ENCODE results near the gene CNN2. TPM values are rescaled to one million over a fixed set of nuclear protein-coding genes. Genes with fewer than 3 reads are reported as not detected.

Gene CNN2
- polyA plus RNA-seq, 3 donors: 69.9 to 213 (median 144) TPM

DNA sequence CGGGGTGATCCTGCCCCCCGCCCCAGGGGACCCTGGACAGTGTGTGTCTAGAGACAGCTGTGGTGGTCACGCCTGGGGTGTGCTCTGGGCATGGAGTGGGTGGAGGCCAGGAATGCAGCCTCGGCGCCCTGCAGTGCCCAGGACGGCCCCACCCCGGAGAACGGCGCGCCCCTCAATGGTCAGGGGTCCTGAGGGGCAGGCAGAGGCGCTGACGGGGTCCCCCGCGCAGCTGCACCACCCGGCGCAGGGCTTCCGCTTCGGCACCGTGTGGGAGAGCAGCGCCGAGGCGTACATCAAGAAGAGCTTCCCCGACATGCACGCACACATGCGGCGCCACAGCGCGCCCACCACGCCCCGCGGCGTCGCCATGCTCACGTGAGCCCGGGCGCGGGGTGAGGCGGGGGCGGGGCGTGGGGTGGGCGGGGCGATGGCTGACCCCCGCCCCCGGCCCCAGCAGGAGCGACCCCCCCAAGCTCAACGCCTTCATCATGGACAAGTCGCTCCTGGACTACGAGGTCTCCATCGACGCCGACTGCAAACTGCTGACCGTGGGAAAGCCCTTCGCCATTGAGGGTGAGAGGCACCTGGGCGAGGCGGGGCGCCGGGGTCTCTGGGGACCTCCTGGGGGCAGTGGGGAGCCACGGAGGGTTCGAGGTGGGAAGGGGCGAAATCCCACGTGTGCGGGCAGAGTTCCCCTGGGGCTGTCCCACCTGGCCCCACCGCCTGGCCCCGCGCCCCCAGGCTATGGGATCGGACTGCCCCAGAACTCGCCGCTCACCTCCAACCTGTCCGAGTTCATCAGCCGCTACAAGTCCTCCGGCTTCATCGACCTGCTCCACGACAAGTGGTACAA lies 18.8 kb upstream of the CNN2 start:
- Mint-ChIP-seq H3K9me3 (peaks cover 0 to 3% (median 2%) of the 10 kb centered on the region in 7 donors), H3K27me3 (ENCODE audit: low read depth in 3 of 3) (peaks cover 0 to 9% (median 6%) of the 10 kb centered on the region in 3 donors), H3K4me3 (no peak overlapping the region), H3K36me3 (peaks cover 8 to 20% of the 10 kb centered on the region in 2 donors), H3K4me1 (no peaks in the 10 kb centered on the region), H3K27ac (no peak overlapping the region)
- Histone ChIP-seq H3K27ac (ENCODE audit: low read depth in 1 of 2, low read length in 2 of 2) (no peak overlapping the region), H4K20me1 (ENCODE audit: insufficient read depth, low read length) (peaks cover 44% of the 10 kb centered on the region), H3K4me3 (replicated peaks in 1 of 3; ENCODE audit: low read depth in 2 of 3, low read length in 3 of 3) (no peak overlapping the region), H3K4me1 (ENCODE audit: control insufficient read depth in 1 of 2, insufficient read depth in 2 of 2, low read length in 2 of 2) (no peaks in the 10 kb centered on the region), H2AFZ (ENCODE audit: insufficient read depth, low read depth, low read length, poor library complexity, severe bottlenecking) (no peak overlapping the region), H3K4me2 (replicated peaks; ENCODE audit: extremely low read depth, low read length, poor library complexity, severe bottlenecking) (no peak overlapping the region), H3K27me3 (ENCODE audit: control insufficient read depth in 2 of 2, insufficient read depth in 2 of 2, low read length in 2 of 2) (peaks cover 0 to 1% of the 10 kb centered on the region in 2 donors), H3K9me3 (replicated peaks in 1 of 2; ENCODE audit: control insufficient read depth in 1 of 2, insufficient read depth in 1 of 2, low read length in 2 of 2) (no peaks in the 10 kb centered on the region), H3K79me2 (ENCODE audit: insufficient read depth, low read length) (no peaks in the 10 kb centered on the region), H3K9ac (ENCODE audit: insufficient read depth, low read length, poor library complexity, severe bottlenecking) (no peak overlapping the region), H3K36me3 (replicated peaks in 1 of 2; ENCODE audit: control insufficient read depth in 1 of 2, insufficient read depth in 2 of 2, low read length in 2 of 2) (peaks cover 19 to 31% of the 10 kb centered on the region in 2 donors)
- intact Hi-C loops (cut with micrococcal nuclease): no loop called here
- no peak for DNase-seq
- WGBS (ENCODE audit: insufficient coverage): 97% methylated on average over 51 of the region's 73 CpGs
- no peak for TF ChIP-seq CTCF (IDR thresholded peaks at IDR 0.05)

GRCh38 chr19:1008268-1009040 lies 18.0 kb upstream of the CNN2 start:
- Mint-ChIP-seq H3K27me3 (ENCODE audit: low read depth in 3 of 3) (peaks cover 0 to 5% (median 4%) of the 10 kb centered on the region in 3 donors), H3K4me3 (no peak overlapping the region), H3K9me3 (peaks cover 0 to 3% (median 2%) of the 10 kb centered on the region in 7 donors), H3K4me1 (no peaks in the 10 kb centered on the region), H3K36me3 (peaks cover 9 to 27% of the 10 kb centered on the region in 2 donors), H3K27ac (no peak overlapping the region)
- Histone ChIP-seq H3K9ac (ENCODE audit: insufficient read depth, low read length, poor library complexity, severe bottlenecking) (no peak overlapping the region), H3K4me1 (ENCODE audit: control insufficient read depth in 1 of 2, insufficient read depth in 2 of 2, low read length in 2 of 2) (no peaks in the 10 kb centered on the region), H3K79me2 (ENCODE audit: insufficient read depth, low read length) (peaks cover 4% of the 10 kb centered on the region), H3K9me3 (replicated peaks in 1 of 2; ENCODE audit: control insufficient read depth in 1 of 2, insufficient read depth in 1 of 2, low read length in 2 of 2) (no peaks in the 10 kb centered on the region), H4K20me1 (ENCODE audit: insufficient read depth, low read length) (peaks cover 52% of the 10 kb centered on the region), H3K36me3 (replicated peaks in 1 of 2; ENCODE audit: control insufficient read depth in 1 of 2, insufficient read depth in 2 of 2, low read length in 2 of 2) (peaks cover 27 to 40% of the 10 kb centered on the region in 2 donors), H3K27me3 (ENCODE audit: control insufficient read depth in 2 of 2, insufficient read depth in 2 of 2, low read length in 2 of 2) (no peaks in the 10 kb centered on the region), H3K4me2 (replicated peaks; ENCODE audit: extremely low read depth, low read length, poor library complexity, severe bottlenecking) (no peak overlapping the region), H2AFZ (ENCODE audit: insufficient read depth, low read depth, low read length, poor library complexity, severe bottlenecking) (no peak overlapping the region), H3K4me3 (replicated peaks in 1 of 3; ENCODE audit: low read depth in 2 of 3, low read length in 3 of 3) (no peak overlapping the region), H3K27ac (ENCODE audit: low read depth in 1 of 2, low read length in 2 of 2) (no peak overlapping the region)
- intact Hi-C loops (cut with micrococcal nuclease): no loop called here
- DNase-seq: no peak
- 93% methylated on average over 39 of the region's 45 CpGs for WGBS (ENCODE audit: insufficient coverage)
- TF ChIP-seq CTCF (IDR thresholded peaks at IDR 0.05): no peak

Measured in CD14-positive monocyte (primary cell).